GM12864 (cell line): Measurements from ENCODE around the gene SPATS2L.

ENCODE experiments used
- DNase-seq: peaks from one replicate; pipeline ENCODE4 v3.0.0-alpha.2; 2011; ENCODE audit warnings: low read depth
- H3K4me3 ChIP-seq: 2 replicates; pipeline ENCODE4 v1.5.1; 2011; ENCODE audit warnings: mild to moderate bottlenecking, low read depth, low read length, control low read depth
- TF ChIP-seq, protein P1 (sequence below): IDR thresholded peaks from 2 replicates; pipeline ENCODE4 v1.5.1; 2011; ENCODE audit warnings: low read depth, mild to moderate bottlenecking, moderate library complexity, low read length, control low read depth, inconsistent platforms; ENCODE audit errors: missing control alignments

Gene SPATS2L

DNA sequence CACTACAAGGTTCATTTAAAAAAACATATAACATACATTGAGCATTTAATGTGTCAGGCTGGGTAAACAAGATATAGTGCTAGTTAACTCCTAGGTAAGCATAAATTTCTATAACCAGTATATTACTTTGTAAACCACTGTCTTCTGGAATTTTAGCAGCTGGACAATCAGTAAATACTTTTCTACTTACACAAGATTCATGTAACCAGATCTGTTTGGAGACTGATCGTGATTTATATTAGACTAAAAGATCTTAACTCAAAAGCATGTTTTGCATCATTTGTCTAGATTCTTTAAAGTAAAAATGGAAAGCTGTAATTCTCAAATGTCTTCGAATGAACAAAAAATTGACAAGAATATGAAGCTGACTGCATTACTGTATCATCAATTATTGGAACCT is 218.6 kb downstream of the SPATS2L start:
- DNase-seq, result no peak
- H3K4me3 ChIP-seq, result no peak overlapping the region
- TF ChIP-seq, protein P1, sequence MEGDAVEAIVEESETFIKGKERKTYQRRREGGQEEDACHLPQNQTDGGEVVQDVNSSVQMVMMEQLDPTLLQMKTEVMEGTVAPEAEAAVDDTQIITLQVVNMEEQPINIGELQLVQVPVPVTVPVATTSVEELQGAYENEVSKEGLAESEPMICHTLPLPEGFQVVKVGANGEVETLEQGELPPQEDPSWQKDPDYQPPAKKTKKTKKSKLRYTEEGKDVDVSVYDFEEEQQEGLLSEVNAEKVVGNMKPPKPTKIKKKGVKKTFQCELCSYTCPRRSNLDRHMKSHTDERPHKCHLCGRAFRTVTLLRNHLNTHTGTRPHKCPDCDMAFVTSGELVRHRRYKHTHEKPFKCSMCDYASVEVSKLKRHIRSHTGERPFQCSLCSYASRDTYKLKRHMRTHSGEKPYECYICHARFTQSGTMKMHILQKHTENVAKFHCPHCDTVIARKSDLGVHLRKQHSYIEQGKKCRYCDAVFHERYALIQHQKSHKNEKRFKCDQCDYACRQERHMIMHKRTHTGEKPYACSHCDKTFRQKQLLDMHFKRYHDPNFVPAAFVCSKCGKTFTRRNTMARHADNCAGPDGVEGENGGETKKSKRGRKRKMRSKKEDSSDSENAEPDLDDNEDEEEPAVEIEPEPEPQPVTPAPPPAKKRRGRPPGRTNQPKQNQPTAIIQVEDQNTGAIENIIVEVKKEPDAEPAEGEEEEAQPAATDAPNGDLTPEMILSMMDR, result no peak

GRCh38 chr2:200525551-200525881 is 219.0 kb downstream of the SPATS2L start:
- peak overlapping the region; percentile 63 for H3K4me3 ChIP-seq
- TF ChIP-seq, protein P1, result no peak
- DNase-seq, result no peak

DNA sequence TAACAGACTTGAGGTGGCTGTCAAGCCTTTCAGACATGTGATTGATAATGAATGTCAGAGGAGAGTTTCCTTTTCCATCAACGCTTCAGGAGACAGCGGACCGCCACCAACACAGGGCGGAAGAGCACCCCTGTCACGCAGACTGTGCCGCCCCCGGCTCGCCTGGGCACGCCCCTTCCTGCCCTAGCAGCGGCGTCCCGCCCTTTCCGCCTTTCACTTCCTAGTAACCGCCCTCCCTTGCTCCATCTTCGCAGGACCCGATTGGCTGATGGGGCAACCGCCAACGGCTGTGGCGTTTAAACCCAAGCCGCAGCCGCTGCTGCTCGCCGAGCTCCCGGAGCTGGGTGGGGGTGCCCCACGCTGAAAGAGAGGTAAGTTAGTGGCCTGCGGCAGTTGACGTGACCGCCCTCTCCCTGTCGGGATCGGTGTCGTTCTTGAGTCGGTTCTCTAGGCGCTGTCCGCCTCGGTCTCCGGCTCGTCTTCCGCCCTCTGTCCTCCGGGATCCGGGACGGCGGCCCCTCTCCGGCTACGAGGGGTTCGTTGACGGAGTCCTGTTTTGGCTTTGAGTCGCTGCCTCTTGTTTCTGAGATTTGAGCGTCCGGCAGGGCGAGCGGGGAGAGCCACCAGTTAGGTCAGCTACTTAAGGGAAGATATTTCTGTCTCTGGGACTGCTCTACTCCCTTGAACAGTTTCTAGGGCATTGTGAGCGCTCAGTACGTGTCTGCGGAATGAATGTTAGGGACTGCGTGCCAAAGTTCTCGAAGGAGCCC is 219.6 kb downstream of the SPATS2L start, which contains the start of gene SGO2:
SGO2 (plus strand) TSS at position 326 of the 770 bp plus-strand sequence. CDS start 6,769 bp downstream, outside the sequence.
- H3K4me3 ChIP-seq, result peak within 1 kb of the TSS; percentile 63
- TF ChIP-seq, protein P1, result no peak
- DNase-seq, result peak; percentile 90

GRCh38 chr2:200528228-200528627 is 221.7 kb downstream of the SPATS2L start:
- TF ChIP-seq, protein P1, result no peak

More at GRCh38 chr2:200528228-200528627, 221.7 kb downstream of the SPATS2L start:
- no peak for DNase-seq
- H3K4me3 ChIP-seq, result no peak overlapping the region
